HepG2 (cell line): ENCODE data around the gene CDA. TPM values are rescaled to one million over a fixed set of nuclear protein-coding genes. Genes with fewer than 3 reads are reported as not detected.

Source experiments
- FOXK2 ChIP-seq: fragments of 450-650 bp; IDR thresholded peaks from 2 replicates; pipeline ENCODE4 v1.6.1; 2016
- FOXO1 ChIP-seq: sonication (generic); formaldehyde crosslinking; IDR thresholded peaks from 2 replicates; pipeline ENCODE4 v1.4.0; 2020; ENCODE audit warnings: missing genetic modification reagents
- HDAC1 ChIP-seq: sonication (generic); formaldehyde crosslinking; IDR thresholded peaks from 2 replicates; pipeline ENCODE4 v1.5.1; 2020; ENCODE audit warnings: mild to moderate bottlenecking, missing genetic modification reagents
- JUND ChIP-seq: sonication (generic); formaldehyde crosslinking; IDR thresholded peaks from 2 replicates; pipeline ENCODE4 v1.8.0; 2022; ENCODE audit warnings: mild to moderate bottlenecking, missing genetic modification reagents
- KAT7 ChIP-seq: IDR thresholded peaks from 2 replicates; pipeline ENCODE4 v1.6.1; 2018; ENCODE audit warnings: borderline replicate concordance, missing compliant biosample characterization
- KDM4B ChIP-seq: sonication (generic); formaldehyde crosslinking; IDR thresholded peaks from 2 replicates; pipeline ENCODE4 v1.4.0; 2020; ENCODE audit warnings: missing genetic modification reagents
- MBNL3 ChIP-seq: fragments of 250-450 bp; sonication (Bioruptor Pico); conservative IDR thresholded peaks from 2 replicates; pipeline ENCODE4 v1.8.0; 2022; ENCODE audit warnings: mild to moderate bottlenecking, inconsistent platforms
- MYC ChIP-seq: sonication (generic); formaldehyde crosslinking; IDR thresholded peaks from 2 replicates; pipeline ENCODE4 v1.9.0; 2021; ENCODE audit warnings: missing genetic modification reagents, borderline replicate concordance
- SOX6 ChIP-seq, 2 experiments: fragments of 450-650 bp in 1 of 2; sonication (generic) in 1 of 2; formaldehyde crosslinking in 1 of 2; IDR thresholded peaks; 2 replicates each; pipeline versions ENCODE4 v1.4.0 to v1.6.1; 2017 to 2020; ENCODE audit warnings: antibody characterized with exemption in 1 of 2, mild to moderate bottlenecking in 1 of 2, missing genetic modification reagents in 1 of 2
- TRIM24 ChIP-seq: sonication (generic); formaldehyde crosslinking; IDR thresholded peaks from 2 replicates; pipeline ENCODE4 v1.8.0; 2022; ENCODE audit warnings: mild to moderate bottlenecking, missing genetic modification reagents
- ZFAT ChIP-seq: sonication (generic); formaldehyde crosslinking; conservative IDR thresholded peaks from 2 replicates; pipeline ENCODE4 v1.8.1; 2023; ENCODE audit warnings: missing genetic modification reagents, inconsistent platforms
- ZIK1 ChIP-seq: sonication (generic); formaldehyde crosslinking; IDR thresholded peaks from 2 replicates; pipeline ENCODE4 v1.5.0; 2020; ENCODE audit warnings: mild to moderate bottlenecking, low read depth, missing genetic modification reagents, borderline replicate concordance
- ZNF256 ChIP-seq: sonication (generic); formaldehyde crosslinking; conservative IDR thresholded peaks from 2 replicates; pipeline ENCODE4 v1.4.0; 2020; ENCODE audit warnings: missing genetic modification reagents
- ZNF510 ChIP-seq: sonication (generic); formaldehyde crosslinking; IDR thresholded peaks from 2 replicates; pipeline ENCODE4 v1.4.0; 2020; ENCODE audit warnings: low read depth, mild to moderate bottlenecking, missing genetic modification reagents
- ZNF547 ChIP-seq: sonication (generic); formaldehyde crosslinking; IDR thresholded peaks from 2 replicates; pipeline ENCODE4 v1.5.1; 2020; ENCODE audit warnings: mild to moderate bottlenecking, missing genetic modification reagents
- ZNF747 ChIP-seq: sonication (generic); formaldehyde crosslinking; IDR thresholded peaks from 2 replicates; pipeline ENCODE4 v1.8.1; 2023; ENCODE audit warnings: missing genetic modification reagents, mild to moderate bottlenecking, borderline replicate concordance
- ZNF749 ChIP-seq: sonication (generic); formaldehyde crosslinking; IDR thresholded peaks from 2 replicates; pipeline ENCODE4 v1.8.0; 2022; ENCODE audit warnings: mild to moderate bottlenecking, missing genetic modification reagents, moderate library complexity, borderline replicate concordance
- ZNF850 ChIP-seq: sonication (generic); formaldehyde crosslinking; conservative IDR thresholded peaks from 2 replicates; pipeline ENCODE4 v1.9.0; 2021; ENCODE audit warnings: mild to moderate bottlenecking, missing genetic modification reagents
- polyA plus RNA-seq, 8 experiments: library from polyadenylated mRNA; depleted of rRNA in 3 of 8; stranded (reverse) in 7 of 8; unstranded in 1 of 8; fragments of >200 nt; fragmentation: Illumina TruSeq in 4 of 8; extraction: Trizol in 4 of 8; gene quantifications; 2 replicates each; pipeline versions ENCODE4 v1.2.1 to v1.2.3, GENCODE V29; 2011 to 2016; ENCODE audit warnings: low read depth in 4 of 8, missing spikeins in 1 of 8, mixed read lengths in 1 of 8; ENCODE audit not compliant: insufficient read depth in 1 of 8
- total RNA-seq, 5 experiments: library from RNA; depleted of rRNA; stranded (reverse); fragments of >200 nt; fragmentation: Illumina TruSeq; extraction: Trizol; gene quantifications; 2 replicates each; pipeline ENCODE4 v1.2.3, GENCODE V29; 2016; ENCODE audit warnings: low read depth in 1 of 5
- TF ChIP-seq, protein P1 (sequence below): sonication (generic); formaldehyde crosslinking; IDR thresholded peaks from 2 replicates; pipeline ENCODE4 v1.4.0; 2020; ENCODE audit warnings: missing genetic modification reagents
- TF ChIP-seq, protein P2 (sequence below): sonication (generic); formaldehyde crosslinking; IDR thresholded peaks from 2 replicates; pipeline ENCODE4 v1.4.0; 2020; ENCODE audit warnings: missing genetic modification reagents, mild to moderate bottlenecking, borderline replicate concordance
- TF ChIP-seq, protein P3 (sequence below): sonication (generic); formaldehyde crosslinking; IDR thresholded peaks from 2 replicates; pipeline ENCODE4 v1.4.0; 2020; ENCODE audit warnings: missing genetic modification reagents
- TF ChIP-seq, protein P4 (sequence below): sonication (generic); formaldehyde crosslinking; IDR thresholded peaks from 2 replicates; pipeline ENCODE4 v1.4.0; 2020; ENCODE audit warnings: missing genetic modification reagents, borderline replicate concordance

Gene CDA
- total and polyA plus RNA-seq, 2 of the 13 experiments (the other 11 are each of a cell fraction or from before 2014, with no cell fraction given): 0.66 to 2.1 TPM

DNA sequence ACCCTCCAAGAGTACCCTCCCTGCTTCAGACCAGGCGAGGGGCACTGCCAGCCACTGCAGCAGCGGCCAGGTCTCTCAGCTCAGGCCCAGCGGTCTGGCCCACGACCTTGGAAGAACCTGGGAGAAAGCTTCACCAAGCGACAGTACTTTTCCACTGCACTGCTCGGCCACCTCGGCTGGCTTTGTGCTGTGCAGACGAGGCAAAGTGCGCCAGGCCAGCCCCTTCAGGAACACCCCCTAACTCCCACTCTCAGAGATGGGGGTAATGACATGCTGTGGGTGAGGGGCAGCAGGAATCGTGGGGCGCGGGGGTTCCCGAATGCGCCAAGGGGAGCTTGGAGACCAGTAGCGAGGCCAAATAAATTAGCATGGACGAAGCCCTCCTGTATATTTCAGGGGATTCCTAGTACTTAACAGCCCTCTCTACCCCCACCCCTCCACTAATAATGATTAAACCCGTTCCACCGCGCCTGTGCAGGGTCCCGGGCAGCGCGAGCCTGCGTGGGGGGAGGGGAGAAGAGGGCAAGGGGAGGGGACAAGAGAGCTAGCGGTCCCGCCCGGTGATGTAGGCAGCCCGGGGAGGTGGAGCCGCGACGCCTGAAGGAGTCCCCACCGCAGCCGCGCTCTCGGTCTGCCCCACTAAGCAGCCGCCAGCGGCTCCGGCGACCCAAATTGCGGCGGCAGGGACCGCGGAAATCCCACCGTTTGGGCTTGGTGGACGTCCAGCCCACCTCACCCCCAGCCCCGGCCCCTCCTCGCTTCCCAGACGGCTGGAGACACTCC is 36.8 kb upstream of the CDA start, which contains the start of gene FAM43B (continued):
- TF ChIP-seq, protein P1, sequence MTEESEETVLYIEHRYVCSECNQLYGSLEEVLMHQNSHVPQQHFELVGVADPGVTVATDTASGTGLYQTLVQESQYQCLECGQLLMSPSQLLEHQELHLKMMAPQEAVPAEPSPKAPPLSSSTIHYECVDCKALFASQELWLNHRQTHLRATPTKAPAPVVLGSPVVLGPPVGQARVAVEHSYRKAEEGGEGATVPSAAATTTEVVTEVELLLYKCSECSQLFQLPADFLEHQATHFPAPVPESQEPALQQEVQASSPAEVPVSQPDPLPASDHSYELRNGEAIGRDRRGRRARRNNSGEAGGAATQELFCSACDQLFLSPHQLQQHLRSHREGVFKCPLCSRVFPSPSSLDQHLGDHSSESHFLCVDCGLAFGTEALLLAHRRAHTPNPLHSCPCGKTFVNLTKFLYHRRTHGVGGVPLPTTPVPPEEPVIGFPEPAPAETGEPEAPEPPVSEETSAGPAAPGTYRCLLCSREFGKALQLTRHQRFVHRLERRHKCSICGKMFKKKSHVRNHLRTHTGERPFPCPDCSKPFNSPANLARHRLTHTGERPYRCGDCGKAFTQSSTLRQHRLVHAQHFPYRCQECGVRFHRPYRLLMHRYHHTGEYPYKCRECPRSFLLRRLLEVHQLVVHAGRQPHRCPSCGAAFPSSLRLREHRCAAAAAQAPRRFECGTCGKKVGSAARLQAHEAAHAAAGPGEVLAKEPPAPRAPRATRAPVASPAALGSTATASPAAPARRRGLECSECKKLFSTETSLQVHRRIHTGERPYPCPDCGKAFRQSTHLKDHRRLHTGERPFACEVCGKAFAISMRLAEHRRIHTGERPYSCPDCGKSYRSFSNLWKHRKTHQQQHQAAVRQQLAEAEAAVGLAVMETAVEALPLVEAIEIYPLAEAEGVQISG (CRISPR knock-in tag): peak; percentile 63; the same call in 1 of the 2 replicates
- TF ChIP-seq KAT7 (CRISPR knock-in tag): no peak
- peak; percentile 62; the same call in 1 of the 2 replicates for TF ChIP-seq ZNF749 (CRISPR knock-in tag)
- TF ChIP-seq ZFAT (CRISPR knock-in tag): no peak
- TF ChIP-seq KDM4B (CRISPR knock-in tag): no peak
- TF ChIP-seq, protein P2, sequence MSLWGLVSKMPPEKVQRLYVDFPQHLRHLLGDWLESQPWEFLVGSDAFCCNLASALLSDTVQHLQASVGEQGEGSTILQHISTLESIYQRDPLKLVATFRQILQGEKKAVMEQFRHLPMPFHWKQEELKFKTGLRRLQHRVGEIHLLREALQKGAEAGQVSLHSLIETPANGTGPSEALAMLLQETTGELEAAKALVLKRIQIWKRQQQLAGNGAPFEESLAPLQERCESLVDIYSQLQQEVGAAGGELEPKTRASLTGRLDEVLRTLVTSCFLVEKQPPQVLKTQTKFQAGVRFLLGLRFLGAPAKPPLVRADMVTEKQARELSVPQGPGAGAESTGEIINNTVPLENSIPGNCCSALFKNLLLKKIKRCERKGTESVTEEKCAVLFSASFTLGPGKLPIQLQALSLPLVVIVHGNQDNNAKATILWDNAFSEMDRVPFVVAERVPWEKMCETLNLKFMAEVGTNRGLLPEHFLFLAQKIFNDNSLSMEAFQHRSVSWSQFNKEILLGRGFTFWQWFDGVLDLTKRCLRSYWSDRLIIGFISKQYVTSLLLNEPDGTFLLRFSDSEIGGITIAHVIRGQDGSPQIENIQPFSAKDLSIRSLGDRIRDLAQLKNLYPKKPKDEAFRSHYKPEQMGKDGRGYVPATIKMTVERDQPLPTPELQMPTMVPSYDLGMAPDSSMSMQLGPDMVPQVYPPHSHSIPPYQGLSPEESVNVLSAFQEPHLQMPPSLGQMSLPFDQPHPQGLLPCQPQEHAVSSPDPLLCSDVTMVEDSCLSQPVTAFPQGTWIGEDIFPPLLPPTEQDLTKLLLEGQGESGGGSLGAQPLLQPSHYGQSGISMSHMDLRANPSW (CRISPR knock-in tag): no peak
- TF ChIP-seq ZNF547 (CRISPR knock-in tag): peak; percentile 71
- TF ChIP-seq, protein P3, sequence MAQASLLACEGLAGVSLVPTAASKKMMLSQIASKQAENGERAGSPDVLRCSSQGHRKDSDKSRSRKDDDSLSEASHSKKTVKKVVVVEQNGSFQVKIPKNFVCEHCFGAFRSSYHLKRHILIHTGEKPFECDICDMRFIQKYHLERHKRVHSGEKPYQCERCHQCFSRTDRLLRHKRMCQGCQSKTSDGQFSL: peak; percentile 75; the same call in 1 of the 2 replicates
- TF ChIP-seq MYC (CRISPR knock-in tag): no peak; the same call in 1 of the 2 replicates
- TF ChIP-seq HDAC1 (CRISPR knock-in tag): peak; percentile 51; the same call in 1 of the 2 replicates
- TF ChIP-seq, protein P4, sequence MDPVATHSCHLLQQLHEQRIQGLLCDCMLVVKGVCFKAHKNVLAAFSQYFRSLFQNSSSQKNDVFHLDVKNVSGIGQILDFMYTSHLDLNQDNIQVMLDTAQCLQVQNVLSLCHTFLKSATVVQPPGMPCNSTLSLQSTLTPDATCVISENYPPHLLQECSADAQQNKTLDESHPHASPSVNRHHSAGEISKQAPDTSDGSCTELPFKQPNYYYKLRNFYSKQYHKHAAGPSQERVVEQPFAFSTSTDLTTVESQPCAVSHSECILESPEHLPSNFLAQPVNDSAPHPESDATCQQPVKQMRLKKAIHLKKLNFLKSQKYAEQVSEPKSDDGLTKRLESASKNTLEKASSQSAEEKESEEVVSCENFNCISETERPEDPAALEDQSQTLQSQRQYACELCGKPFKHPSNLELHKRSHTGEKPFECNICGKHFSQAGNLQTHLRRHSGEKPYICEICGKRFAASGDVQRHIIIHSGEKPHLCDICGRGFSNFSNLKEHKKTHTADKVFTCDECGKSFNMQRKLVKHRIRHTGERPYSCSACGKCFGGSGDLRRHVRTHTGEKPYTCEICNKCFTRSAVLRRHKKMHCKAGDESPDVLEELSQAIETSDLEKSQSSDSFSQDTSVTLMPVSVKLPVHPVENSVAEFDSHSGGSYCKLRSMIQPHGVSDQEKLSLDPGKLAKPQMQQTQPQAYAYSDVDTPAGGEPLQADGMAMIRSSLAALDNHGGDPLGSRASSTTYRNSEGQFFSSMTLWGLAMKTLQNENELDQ (CRISPR knock-in tag): no peak
- TF ChIP-seq ZNF510 (CRISPR knock-in tag): peak; percentile 76; the same call in 1 of the 2 replicates
- TF ChIP-seq SOX6 (IDR thresholded peaks at IDR 0.05): no peak
- peak; percentile 49 for TF ChIP-seq SOX6 (CRISPR knock-in tag; IDR thresholded peaks at IDR 0.05)
- TF ChIP-seq ZNF850 (CRISPR knock-in tag): no peak
- TF ChIP-seq ZIK1 (CRISPR knock-in tag): no peak
- no peak for TF ChIP-seq TRIM24 (CRISPR knock-in tag)
- no peak for TF ChIP-seq MBNL3 (CRISPR knock-in tag)
- peak; percentile 93 for TF ChIP-seq FOXK2
- TF ChIP-seq ZNF747 (CRISPR knock-in tag): no peak
- no peak for TF ChIP-seq ZNF256 (CRISPR knock-in tag)
- no peak for TF ChIP-seq FOXO1 (CRISPR knock-in tag)
- no peak for TF ChIP-seq JUND (CRISPR knock-in tag)
